Fibroblast of lung (primary cell): ENCODE measurements around the gene MGAT5. TPM values are rescaled to one million over a fixed set of nuclear protein-coding genes. Genes with fewer than 3 reads are reported as not detected.

Experiments used
- DNase-seq, 2 donors: peaks; one replicate each; pipeline versions ENCODE4 v3.0.0 to v3.0.0-alpha.2; 2010; ENCODE audit warnings: low read depth in 2 of 2
- H2AFZ ChIP-seq: 2 replicates; pipeline ENCODE4 v1.5.1; 2012; ENCODE audit warnings: low read length, control low read depth, inconsistent platforms
- H3K27ac ChIP-seq: 2 replicates; pipeline ENCODE4 v1.5.1; 2011; ENCODE audit warnings: low read length, control low read depth; ENCODE audit not compliant: insufficient read depth
- H3K27me3 ChIP-seq: 2 replicates; pipeline ENCODE4 v1.5.1; 2011; ENCODE audit warnings: mild to moderate bottlenecking, low read length; ENCODE audit not compliant: control insufficient read depth, insufficient read depth
- H3K36me3 ChIP-seq: 2 replicates; pipeline ENCODE4 v1.5.1; 2011; ENCODE audit warnings: low read length; ENCODE audit not compliant: control insufficient read depth, insufficient read depth
- H3K4me1 ChIP-seq: 2 replicates; pipeline ENCODE4 v1.5.1; 2011; ENCODE audit warnings: low read length; ENCODE audit not compliant: control insufficient read depth, insufficient read depth; ENCODE audit errors: extremely low read depth
- H3K4me2 ChIP-seq: 2 replicates; pipeline ENCODE4 v1.5.1; 2011; ENCODE audit warnings: low read length, control low read depth; ENCODE audit not compliant: insufficient read depth; ENCODE audit errors: extremely low read depth
- H3K4me3 ChIP-seq, 4 experiments: fragments of 200-600 bp in 1 of 4; sonication (generic) in 1 of 4; replicated peaks in 1 of 4; 2 replicates each; pipeline ENCODE4 v1.5.1; 2011 to 2016; ENCODE audit warnings: low read length in 4 of 4, low read depth in 3 of 4, mild to moderate bottlenecking in 3 of 4, control low read depth in 2 of 4, inconsistent platforms in 1 of 4, mixed read lengths in 1 of 4; ENCODE audit not compliant: insufficient read depth in 1 of 4; ENCODE audit errors: control extremely low read depth in 1 of 4
- H3K79me2 ChIP-seq: 2 replicates; pipeline ENCODE4 v1.5.1; 2012; ENCODE audit warnings: mild to moderate bottlenecking, low read length, inconsistent platforms; ENCODE audit not compliant: control insufficient read depth, insufficient read depth
- H3K9ac ChIP-seq: 2 replicates; pipeline ENCODE4 v1.5.1; 2011; ENCODE audit warnings: mild to moderate bottlenecking, low read length, control low read depth; ENCODE audit not compliant: insufficient read depth
- H3K9me3 ChIP-seq: 2 replicates; pipeline ENCODE4 v1.5.1; 2012; ENCODE audit warnings: low read depth, low read length; ENCODE audit not compliant: control insufficient read depth, insufficient read depth
- H4K20me1 ChIP-seq: 2 replicates; pipeline ENCODE4 v1.5.1; 2011; ENCODE audit warnings: low read length; ENCODE audit not compliant: control insufficient read depth, insufficient read depth; ENCODE audit errors: extremely low read depth
- EZH2 ChIP-seq: IDR thresholded peaks from 2 replicates; pipeline ENCODE4 v1.5.1; 2012; ENCODE audit warnings: low read length, control low read depth, mild to moderate bottlenecking; ENCODE audit errors: missing control alignments
- polyA plus RNA-seq, 2 donors: library from polyadenylated mRNA; depleted of rRNA in 1 of 2; stranded (reverse) in 1 of 2; unstranded in 1 of 2; fragments of >200 nt; gene quantifications; 2 replicates each; pipeline ENCODE4 v1.2.1, GENCODE V29; 2011 to 2012; ENCODE audit warnings: missing spikeins in 1 of 2
- total RNA-seq: library from RNA; depleted of rRNA; stranded (reverse); fragments of >200 nt; gene quantifications from 2 replicates; pipeline ENCODE4 v1.2.1, GENCODE V29; 2014
- TF ChIP-seq, protein P1 (sequence below), 2 donors: IDR thresholded peaks in 1 of 2; conservative IDR thresholded peaks in 1 of 2; 1 replicate in 1 of 2; 2 replicates in 1 of 2; pipeline ENCODE4 v1.5.1; 2011 to 2012; ENCODE audit warnings: low read length in 2 of 2, control low read depth in 1 of 2, inconsistent platforms in 1 of 2, low read depth in 1 of 2, mild to moderate bottlenecking in 1 of 2

Gene MGAT5
- total and polyA plus RNA-seq, 2 donors (not counting 1 experiment from before 2014, with no cell fraction given): 270 to 301 TPM

DNA sequence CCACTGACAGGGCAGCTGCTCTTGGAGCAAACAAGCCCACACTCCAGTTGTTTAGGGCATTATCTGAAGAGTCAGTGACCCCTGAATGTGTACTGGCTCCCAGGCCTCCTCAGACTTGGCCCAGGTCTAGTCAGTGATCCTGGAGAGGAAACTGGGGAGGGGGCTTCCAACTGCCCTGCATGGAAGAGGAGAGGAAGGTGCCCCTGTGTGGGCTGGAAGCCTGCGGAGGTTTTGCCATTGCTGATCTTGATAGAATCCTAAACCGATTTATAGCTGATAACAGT lies 197.4 kb downstream of the MGAT5 start:
- Histone ChIP-seq H3K4me1 (peaks cover 5% of the 10 kb centered on the region), H3K27me3 (no peaks in the 10 kb centered on the region), H2AFZ (no peak overlapping the region), H3K27ac (no peak overlapping the region), H3K9ac (no peak overlapping the region), H3K4me3 (no peak overlapping the region), H4K20me1 (no peaks in the 10 kb centered on the region), H3K79me2 (no peaks in the 10 kb centered on the region), H3K36me3 (peaks cover 10% of the 10 kb centered on the region), H3K4me2 (no peak overlapping the region), H3K9me3 (no peaks in the 10 kb centered on the region)
- TF ChIP-seq EZH2: no peak
- TF ChIP-seq, protein P1, sequence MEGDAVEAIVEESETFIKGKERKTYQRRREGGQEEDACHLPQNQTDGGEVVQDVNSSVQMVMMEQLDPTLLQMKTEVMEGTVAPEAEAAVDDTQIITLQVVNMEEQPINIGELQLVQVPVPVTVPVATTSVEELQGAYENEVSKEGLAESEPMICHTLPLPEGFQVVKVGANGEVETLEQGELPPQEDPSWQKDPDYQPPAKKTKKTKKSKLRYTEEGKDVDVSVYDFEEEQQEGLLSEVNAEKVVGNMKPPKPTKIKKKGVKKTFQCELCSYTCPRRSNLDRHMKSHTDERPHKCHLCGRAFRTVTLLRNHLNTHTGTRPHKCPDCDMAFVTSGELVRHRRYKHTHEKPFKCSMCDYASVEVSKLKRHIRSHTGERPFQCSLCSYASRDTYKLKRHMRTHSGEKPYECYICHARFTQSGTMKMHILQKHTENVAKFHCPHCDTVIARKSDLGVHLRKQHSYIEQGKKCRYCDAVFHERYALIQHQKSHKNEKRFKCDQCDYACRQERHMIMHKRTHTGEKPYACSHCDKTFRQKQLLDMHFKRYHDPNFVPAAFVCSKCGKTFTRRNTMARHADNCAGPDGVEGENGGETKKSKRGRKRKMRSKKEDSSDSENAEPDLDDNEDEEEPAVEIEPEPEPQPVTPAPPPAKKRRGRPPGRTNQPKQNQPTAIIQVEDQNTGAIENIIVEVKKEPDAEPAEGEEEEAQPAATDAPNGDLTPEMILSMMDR (conservative IDR thresholded peaks at IDR 0.05 in 1 of 2, IDR thresholded peaks at IDR 0.05 in 1 of 2; ENCODE audit: low read depth in 1 of 2, low read length in 2 of 2): no peak
- no peak for DNase-seq

DNA sequence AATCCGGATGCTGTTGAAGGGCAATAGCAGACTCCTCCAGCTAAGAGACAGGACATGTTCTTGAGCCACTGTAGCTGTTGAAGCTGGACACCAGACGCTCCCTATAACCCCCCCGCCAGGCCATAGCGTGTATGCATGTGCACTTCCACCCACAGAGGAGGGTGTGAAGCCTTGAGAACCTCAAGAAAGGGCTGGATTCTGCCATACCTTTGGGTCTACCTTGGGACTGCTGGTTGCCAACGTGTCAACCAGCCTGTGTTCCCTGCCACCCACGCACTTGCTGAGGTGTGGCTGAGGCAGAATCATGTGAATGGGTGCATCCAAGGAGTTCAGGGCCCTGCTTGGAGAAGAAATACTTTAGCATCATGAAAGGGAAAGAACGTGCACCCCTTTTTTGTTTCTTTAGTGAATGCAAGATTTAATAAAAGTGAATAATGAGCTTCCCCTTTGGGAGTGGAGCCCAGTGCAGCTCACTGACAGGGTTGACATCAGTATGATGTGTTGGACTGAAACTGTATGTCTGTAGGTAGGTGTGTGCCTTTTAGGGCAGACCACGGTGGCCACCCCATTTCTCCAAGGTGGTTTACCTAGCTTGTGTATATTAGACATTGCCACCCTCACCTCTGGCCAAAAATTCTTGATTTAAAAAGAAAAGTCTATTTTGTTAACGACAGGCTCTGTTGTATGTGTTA lies 198.3 kb downstream of the MGAT5 start:
- H3K4me1 ChIP-seq: no peaks in the 10 kb centered on the region
- H3K36me3 ChIP-seq: peaks cover 12% of the 10 kb centered on the region
- H3K79me2 ChIP-seq: no peaks in the 10 kb centered on the region
- no peak overlapping the region for H3K27ac ChIP-seq
- TF ChIP-seq, protein P1 (conservative IDR thresholded peaks at IDR 0.05 in 1 of 2, IDR thresholded peaks at IDR 0.05 in 1 of 2; ENCODE audit: low read depth in 1 of 2, low read length in 2 of 2): no peak
- no peak for TF ChIP-seq EZH2
- H3K4me2 ChIP-seq: no peak overlapping the region
- H2AFZ ChIP-seq: no peak overlapping the region
- no peak overlapping the region for H3K9ac ChIP-seq
- H4K20me1 ChIP-seq: no peaks in the 10 kb centered on the region
- H3K4me3 ChIP-seq: no peak overlapping the region
- H3K9me3 ChIP-seq: no peaks in the 10 kb centered on the region
- DNase-seq: no peak
- H3K27me3 ChIP-seq: no peaks in the 10 kb centered on the region

DNA sequence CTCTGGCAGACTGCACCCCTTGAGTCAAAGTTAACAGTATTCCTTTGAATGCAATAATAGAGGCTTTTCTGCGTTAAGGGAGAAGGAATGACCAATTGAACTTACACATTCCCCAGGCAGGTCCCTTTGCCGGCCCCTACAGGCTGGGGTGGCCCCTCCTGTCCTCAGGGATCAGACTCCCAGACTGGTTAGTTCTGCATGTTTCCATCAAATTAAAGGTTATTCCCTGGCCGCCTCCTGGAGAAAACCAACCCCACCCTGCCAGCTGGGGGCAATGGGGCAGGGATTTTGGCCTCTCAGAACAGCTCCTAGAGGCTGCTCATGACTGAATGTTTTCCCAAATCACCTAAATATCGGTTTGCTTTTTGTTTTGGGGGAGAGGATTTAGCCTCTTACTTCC lies 199.6 kb downstream of the MGAT5 start:
- Histone ChIP-seq H3K4me2 (no peak overlapping the region), H4K20me1 (no peaks in the 10 kb centered on the region), H3K9me3 (no peaks in the 10 kb centered on the region), H3K27me3 (no peaks in the 10 kb centered on the region), H3K36me3 (peaks cover 10% of the 10 kb centered on the region), H3K27ac (no peak overlapping the region), H3K4me1 (no peaks in the 10 kb centered on the region), H3K79me2 (no peaks in the 10 kb centered on the region), H3K4me3 (no peak overlapping the region), H3K9ac (no peak overlapping the region), H2AFZ (no peak overlapping the region)
- DNase-seq: no peak
- no peak for TF ChIP-seq EZH2
- TF ChIP-seq, protein P1 (conservative IDR thresholded peaks at IDR 0.05 in 1 of 2, IDR thresholded peaks at IDR 0.05 in 1 of 2; ENCODE audit: low read depth in 1 of 2, low read length in 2 of 2): no peak
